ENCODE measurements around the gene CLINT1.

The CLINT1 gene

GRCh38 chr5:157758706-157759105 lies 100.2 kb downstream of the CLINT1 start:
- no peak for DNase-seq (ENCODE audit: low spot score)

- no peak for DNase-seq (ENCODE audit: low spot score)
Observed at GRCh38 chr5:157756122-157756521, 102.8 kb downstream of the CLINT1 start.

- DNase-seq (ENCODE audit: low spot score): peak; percentile 44
Observed at GRCh38 chr5:157750320-157750719, 108.6 kb downstream of the CLINT1 start.

- DNase-seq (ENCODE audit: low spot score): no peak
Observed at GRCh38 chr5:157749462-157749799, 109.5 kb downstream of the CLINT1 start.

GRCh38 chr5:157748760-157749461 lies 110.0 kb downstream of the CLINT1 start:
- DNase-seq (ENCODE audit: low spot score): peak; percentile 77

- DNase-seq (ENCODE audit: low spot score): no peak
Observed at GRCh38 chr5:157747766-157748700, 110.9 kb downstream of the CLINT1 start.

- no peak for DNase-seq (ENCODE audit: low spot score)
Observed at GRCh38 chr5:157747173-157747740, 111.7 kb downstream of the CLINT1 start.

GRCh38 chr5:157745041-157745456 lies 113.9 kb downstream of the CLINT1 start:
- no peak for DNase-seq (ENCODE audit: low spot score)

- DNase-seq (ENCODE audit: low spot score): peak; percentile 37
Observed at GRCh38 chr5:157744051-157745011, 114.6 kb downstream of the CLINT1 start.

- peak; percentile 98 for DNase-seq (ENCODE audit: low spot score)
Observed at GRCh38 chr5:157743163-157744050, 115.5 kb downstream of the CLINT1 start, which contains the start of gene LSM11. TSS of gene LSM11 (plus strand) at chr5:157743712. CDS start at chr5:157743751, 39 bp downstream.

GRCh38 chr5:157741131-157741530 lies 117.8 kb downstream of the CLINT1 start:
- no peak for DNase-seq (ENCODE audit: low spot score)

- peak; percentile 35 for DNase-seq (ENCODE audit: low spot score)
Observed at GRCh38 chr5:157740229-157740610, 118.7 kb downstream of the CLINT1 start.

- no peak for DNase-seq (ENCODE audit: low spot score)
Observed at GRCh38 chr5:157739388-157740228, 119.3 kb downstream of the CLINT1 start.

GRCh38 chr5:157735991-157736390 lies 123.0 kb downstream of the CLINT1 start:
- DNase-seq (ENCODE audit: low spot score): no peak
